GM21825 (cell line): ENCODE data around the gene ABCG5.

Experiments
- ATAC-seq: cut with Tn5 transposase; IDR thresholded peaks from one replicate; pipeline ENCODE4 v1.9.1; 2021; ENCODE audit warnings: mild to moderate bottlenecking, moderate library complexity; ENCODE audit not compliant: unreplicated experiment

The ABCG5 gene

DNA sequence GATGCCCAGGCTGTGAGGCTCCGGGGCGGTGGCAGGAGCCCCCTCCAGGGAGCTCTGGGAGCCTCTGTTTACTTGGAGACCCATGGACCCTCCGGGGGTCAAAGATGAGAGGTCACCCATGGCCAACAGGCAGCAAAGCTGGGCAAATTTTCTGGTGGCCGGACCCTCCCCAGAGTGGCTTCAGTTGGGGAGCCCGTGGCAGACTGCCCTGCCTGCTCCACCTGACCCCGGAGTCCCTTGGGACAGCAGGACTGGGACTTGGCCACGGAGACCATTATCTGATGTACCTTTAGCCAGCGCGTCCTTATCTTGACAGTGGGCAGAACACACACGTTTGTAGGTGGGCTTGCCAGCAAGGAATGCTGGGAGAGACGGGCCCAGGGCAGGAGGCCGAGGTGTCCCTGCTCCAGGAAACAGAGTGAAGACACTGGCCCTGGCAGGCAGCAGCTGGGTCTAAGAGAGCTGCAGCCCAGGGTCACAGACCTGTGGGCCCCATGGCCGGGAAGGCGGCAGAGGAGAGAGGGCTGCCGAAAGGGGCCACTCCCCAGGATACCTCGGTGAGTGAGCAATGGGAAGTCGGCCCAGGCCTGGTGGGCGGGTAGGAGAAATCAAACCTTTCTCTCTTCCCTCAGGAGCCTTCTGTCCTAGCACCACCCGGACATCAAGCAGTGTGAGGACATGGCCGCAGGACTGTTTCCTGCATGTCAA, at the start of gene ABCG5, which contains the start of gene ABCG8:
ABCG5 (minus strand) TSS at position 280 of the 708 bp plus-strand sequence; CDS start at position 120, 160 bp downstream.
ABCG8 (plus strand) TSS at position 412 of the 708 bp plus-strand sequence; CDS start at position 495, 83 bp downstream.
- no peak for ATAC-seq

DNA sequence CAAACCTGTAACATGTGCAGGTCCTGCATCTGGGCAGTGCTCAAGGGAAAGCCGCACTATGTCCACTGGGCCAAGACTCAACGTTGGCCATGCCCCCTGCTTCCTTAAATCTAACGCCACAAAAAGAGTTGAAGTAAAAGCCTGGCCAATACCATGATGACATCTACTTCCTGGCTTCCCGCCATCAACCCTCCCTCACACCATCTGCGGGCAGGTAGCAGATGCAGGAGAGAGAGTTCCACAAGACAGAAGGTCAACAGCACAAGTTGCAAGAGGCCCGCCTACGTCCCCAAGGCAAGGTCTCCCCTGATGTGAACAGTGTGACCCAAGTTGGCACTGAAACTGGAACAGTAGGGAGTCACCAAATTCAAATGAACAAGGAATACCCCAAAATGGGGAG, 48.5 kb upstream of the ABCG5 start:
- ATAC-seq = no peak

DNA sequence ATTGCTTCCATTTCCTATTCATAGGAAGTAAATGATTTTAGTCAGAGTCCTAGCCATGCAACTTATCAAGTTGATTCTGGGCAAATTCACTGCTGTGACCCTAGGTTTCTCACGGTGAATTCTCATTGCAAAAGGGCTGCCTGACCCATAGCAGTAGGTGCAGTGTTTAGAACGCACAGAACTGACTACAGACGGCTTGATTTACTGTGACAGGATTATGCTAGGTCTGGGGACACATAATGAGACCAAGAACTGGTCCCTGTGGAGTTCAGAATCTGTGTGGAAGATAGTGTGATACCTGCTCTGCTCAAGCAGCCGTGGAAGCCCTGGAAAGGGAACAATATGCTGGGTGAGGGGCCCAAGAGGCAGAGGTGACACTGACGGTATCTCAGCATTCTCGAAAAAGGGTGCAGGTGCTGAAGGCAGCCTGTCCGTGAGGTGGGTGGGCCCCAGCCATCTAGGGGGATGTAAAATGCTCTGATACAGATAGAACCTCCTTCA, 46.5 kb upstream of the ABCG5 start:
- no peak for ATAC-seq

DNA sequence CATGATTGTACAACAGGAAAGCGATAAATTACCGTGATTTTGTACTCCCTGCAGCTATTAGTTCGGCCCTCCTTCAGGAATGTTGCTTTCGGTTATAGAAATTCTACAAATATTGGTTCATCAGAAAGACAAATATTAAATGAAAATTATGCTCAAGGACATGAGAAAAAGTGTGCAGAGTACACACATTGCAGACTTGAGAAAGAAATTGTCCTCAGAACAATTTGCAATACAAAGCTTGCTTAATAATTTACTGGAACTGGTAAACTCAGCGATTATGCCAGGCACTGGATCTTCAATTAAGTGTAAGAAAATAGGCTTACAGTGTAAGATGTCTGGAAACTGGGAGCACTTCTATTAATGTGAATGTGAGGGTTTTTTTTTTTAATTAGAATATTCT, 46.0 kb upstream of the ABCG5 start:
- no peak for ATAC-seq

DNA sequence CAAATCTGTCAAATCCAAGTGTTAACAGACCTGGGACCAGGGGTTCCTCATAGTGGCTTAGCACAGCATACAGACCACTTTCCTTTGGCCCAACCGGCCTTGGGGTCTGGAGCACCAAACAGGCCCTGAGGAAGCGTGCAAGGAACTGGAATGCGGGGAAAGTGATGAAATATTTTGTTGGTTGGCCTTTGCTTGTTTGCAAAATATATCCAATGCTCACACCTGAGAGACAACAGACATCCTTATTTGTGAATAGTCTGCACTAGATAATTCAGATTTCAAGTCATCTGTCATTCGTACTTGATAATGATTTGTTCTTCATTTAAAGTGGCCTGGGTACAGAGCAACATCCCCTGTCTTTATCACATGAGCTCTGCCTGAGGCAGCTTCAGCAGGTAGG, 43.7 kb upstream of the ABCG5 start:
- ATAC-seq = no peak

DNA sequence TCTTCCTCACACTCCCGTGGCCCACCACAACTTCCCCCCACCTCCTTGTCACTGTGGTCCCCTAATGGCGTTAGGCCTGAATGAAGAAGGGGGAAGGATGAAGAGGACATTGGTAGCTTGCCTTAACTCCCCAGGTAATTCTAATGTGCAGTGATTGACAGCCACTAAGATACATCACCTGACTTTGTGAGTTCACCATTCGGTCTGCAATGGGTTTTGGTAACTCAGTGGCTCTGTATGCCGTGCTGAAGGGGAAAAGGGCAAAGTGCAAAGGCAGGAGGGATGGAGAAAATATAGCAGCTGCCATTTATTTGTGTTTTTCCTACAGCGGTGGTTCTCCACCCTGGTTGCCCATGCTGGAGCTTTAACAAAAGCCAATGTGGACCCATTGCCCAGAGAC, 42.3 kb upstream of the ABCG5 start:
- ATAC-seq = no peak

DNA sequence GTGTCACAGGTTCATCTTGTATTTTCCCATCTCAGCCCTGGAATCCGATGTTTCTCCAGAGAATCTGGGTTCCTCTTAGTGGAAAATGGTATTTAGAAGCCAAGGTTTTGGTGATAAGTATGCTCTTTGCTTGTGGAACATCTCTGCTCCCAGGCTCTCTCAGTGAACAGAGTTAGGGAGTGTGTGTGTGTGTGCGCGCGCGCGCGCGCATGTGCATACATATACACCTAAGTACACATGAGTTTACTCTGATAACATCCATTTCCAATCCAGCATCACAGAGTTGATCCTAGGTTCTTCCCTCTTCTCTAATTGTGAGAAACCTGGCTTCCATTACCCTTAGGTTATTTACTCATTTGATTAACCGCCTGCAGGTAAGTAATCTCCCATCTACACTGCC, 41.8 kb upstream of the ABCG5 start:
- ATAC-seq = no peak

DNA sequence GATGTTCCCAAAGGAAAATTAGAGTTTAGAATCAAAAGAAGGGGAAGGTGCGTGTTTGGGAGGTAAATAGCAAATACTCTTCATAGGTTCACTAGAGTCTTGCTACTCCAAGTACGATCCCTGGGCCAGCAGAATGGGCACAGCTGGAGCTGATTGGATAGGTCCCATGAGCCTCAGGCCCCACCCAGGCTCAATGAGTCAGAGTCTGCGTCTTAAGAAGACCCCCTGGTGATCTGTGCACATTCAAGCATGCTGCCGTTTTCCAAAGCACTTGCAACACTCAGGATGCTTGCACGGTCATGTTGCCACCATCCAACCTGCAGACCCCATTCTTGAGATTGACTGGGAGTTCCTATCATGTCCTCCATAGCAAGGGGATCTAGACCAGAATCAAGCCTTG, 40.6 kb upstream of the ABCG5 start:
- ATAC-seq = no peak

DNA sequence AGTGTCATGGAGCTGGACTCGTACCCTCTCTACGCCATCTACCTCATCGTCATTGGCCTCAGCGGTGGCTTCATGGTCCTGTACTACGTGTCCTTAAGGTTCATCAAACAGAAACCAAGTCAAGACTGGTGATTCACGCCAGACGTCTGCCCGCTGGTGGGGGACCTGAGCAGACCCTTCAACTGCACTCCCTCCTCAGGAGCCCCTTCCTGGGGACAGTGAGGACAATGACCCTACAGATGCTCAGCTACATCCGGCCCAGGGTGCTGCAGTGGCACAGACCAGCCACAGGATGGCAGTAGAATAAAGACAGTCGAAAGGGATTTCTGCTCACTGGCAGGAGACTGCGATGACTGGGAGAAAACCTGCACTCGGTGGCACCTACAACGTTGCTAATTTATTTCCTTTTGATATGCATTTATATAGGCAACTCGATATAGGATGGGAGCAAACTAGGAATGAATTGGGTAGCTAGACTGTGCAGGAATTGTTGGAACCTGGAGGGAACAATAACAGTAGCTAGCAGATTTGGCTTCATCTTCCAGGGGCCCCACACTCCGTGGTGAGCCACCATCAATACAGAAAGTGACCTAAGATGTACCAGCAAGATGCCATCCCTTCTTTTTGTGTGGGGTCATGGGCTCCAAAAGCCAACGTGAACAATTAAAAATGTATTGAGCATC, 39.3 kb upstream of the ABCG5 start:
- ATAC-seq = no peak

DNA sequence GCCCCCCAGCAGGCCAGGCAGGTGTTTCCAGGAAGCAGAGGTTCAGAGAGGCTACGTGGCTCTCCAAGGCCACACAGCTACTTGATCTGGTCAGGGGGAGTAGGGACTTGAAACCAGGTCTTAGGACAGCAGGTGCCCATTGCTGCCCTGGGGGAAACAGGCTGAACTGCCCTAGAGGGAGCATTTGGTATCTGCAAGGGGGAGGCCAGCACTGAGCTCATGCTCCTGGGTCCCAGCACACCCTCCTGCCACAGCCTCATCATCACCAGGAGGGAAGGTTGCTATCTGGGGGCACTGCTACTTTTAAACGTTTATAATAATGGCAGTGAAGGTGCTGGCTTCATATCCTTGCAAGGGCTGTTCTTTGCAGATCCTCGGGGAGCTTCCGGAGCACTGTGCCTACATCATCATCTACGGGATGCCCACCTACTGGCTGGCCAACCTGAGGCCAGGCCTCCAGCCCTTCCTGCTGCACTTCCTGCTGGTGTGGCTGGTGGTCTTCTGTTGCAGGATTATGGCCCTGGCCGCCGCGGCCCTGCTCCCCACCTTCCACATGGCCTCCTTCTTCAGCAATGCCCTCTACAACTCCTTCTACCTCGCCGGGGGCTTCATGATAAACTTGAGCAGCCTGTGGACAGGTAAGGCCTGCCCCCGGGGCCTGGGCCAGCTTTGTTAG, 36.3 kb upstream of the ABCG5 start:
- ATAC-seq = no peak

DNA sequence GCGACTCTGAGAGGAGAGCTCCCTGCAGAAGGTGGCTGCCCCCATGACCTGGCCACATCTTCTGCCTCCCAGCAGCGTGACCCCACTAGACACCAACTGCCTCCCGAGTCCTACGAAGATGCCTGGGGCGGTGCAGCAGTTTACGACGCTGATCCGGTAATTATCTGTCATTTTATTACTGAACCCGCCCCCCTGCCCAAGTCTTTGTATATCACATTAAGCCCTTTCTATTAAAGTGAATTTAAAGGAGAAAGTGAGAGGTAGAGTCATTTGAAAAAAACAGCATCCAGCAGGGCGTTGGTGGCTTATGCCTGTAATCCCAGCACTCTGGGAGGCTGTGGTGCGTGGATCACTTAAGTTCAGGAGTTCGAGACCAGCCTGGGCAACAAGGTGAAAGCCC, 33.5 kb upstream of the ABCG5 start:
- ATAC-seq = no peak

DNA sequence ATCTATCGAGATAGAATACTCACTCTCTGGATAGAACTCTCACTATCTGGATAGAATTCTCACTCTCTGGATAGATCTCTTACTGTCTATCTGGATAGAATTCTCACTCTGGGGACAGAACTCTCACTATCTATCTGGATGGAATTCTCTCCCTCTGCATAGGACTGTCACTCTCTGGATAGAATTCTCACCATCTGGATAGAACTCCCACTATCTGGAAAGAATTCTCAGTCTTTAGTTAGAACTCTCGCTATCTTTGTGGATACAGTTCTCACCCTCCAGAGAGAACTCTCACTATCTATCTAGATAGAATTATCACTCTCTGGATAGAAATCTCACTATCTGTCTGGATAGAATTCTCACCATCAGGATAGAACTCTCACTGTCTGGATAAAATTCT, 16.7 kb upstream of the ABCG5 start:
- ATAC-seq = no peak

DNA sequence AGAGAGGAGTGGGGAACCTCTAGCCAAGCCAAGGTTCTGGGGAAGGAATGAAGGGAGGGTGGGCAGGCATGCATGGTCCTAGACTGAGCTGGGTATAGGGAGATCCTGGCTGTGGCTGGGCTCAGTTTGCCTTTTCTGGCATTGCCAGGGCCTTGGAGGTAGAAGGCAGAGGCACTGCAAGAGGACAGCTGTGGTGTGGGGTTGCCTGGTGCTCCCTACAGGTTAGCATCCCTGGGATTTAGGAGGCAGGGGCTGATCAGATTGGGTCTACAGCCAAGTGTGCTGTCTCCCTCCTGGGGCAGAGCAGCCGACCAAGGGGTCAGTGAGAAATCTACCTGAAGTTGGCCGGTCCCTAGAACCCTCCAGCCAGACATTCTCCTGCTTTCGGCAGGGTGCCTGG, 16.0 kb upstream of the ABCG5 start:
- ATAC-seq = no peak

DNA sequence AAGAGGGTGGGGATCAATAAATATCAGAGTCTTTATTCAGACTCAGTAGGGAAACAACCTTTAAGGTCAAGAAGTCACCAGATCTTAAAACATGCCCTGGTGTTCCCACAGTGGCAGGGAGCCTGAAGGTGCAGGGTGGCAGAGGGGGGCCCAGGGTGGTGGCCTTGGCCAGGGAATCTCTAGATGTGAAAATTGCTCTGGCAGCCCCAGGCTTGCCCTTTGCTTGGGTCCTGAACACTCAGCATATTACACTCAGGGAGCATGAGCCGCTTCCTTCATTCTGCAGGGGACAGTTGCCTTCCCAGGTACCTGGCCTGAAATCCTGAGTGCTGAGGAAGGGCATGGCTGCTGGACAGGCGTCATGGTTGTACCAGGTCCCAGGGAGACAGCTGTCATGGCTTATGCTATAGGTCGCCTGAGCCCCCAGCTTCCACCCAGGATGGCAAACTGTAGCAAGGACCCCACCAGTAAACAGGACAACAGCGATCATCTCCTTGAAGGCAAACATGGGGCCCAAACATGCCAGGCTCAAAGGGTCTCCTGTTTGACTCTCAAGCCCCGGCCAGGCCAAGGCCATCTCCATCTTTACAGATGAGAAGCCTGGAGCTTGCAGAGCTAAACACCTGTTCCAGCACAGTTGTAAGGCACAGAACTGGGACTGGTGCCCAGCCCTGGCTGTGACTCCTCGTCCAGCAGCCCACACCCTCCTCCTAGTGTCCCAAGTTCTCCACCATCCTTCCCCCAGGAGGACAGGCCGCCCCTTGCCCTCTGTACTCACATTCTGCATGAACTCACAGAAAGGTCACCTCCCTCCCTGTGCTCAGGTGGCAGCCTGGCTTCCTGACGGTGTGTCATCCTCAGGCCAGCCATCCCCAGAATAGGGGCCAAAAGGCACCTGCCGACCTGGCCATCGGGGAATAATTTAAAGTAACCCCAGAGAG, 14.8 kb upstream of the ABCG5 start:
- ATAC-seq = no peak

DNA sequence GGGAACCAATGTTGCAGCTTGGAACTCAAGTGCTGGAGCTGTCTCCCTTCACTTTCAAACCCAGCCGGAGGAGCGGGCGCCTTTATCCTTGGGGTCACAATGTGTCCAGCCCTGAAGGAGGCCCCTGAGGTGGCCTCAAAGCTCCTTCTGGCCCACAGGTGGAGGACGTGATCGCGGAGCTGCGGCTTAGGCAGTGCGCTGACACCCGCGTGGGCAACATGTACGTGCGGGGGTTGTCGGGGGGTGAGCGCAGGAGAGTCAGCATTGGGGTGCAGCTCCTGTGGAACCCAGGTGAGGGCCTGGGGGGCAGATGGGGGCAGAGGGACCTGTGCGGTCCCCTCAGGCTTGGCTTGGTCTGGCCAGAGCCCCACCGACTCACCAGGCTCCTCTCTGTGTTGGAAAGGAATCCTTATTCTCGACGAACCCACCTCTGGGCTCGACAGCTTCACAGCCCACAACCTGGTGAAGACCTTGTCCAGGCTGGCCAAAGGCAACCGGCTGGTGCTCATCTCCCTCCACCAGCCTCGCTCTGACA, 13.6 kb upstream of the ABCG5 start:
- no peak for ATAC-seq

DNA sequence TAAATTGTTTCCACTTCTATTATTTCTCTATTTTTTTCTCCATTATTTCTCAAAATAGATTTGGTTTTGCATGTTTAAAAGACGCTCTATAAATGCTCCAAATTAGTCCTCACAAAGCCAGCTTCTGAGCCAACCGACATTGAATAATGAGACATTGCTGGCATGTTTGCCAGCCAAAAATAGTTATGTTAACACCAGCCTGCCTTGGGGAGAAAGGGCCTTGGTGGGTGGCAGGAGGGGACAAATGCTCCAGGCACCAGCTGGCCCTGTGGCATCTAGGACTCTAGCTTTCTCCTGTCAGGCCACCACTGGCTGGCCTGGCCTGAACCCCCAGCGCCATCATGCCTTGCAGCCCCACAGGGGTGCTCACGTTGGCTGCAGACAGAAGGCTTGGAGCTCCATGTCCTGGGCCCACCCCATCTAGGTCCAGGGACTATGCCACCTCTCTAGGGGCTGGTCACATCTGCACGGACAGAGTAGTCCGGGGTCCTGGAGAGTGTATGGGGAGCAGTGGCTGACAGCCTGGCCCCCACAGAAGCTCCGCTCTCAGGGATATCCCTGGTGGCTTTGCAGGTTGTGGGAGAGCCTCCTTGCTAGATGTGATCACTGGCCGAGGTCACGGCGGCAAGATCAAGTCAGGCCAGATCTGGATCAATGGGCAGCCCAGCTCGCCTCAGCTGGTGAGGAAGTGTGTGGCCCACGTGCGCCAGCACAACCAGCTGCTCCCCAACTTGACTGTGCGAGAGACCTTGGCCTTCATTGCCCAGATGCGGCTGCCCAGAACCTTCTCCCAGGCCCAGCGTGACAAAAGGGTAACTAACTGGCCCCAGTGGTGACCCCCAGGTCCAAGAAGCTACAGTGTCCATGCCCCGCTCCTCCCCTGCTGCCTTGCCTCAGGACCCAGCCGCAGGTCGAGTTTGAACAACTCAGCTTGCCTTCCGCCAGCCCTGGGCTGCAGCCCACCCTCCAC, 12.7 kb upstream of the ABCG5 start:
- ATAC-seq = no peak

DNA sequence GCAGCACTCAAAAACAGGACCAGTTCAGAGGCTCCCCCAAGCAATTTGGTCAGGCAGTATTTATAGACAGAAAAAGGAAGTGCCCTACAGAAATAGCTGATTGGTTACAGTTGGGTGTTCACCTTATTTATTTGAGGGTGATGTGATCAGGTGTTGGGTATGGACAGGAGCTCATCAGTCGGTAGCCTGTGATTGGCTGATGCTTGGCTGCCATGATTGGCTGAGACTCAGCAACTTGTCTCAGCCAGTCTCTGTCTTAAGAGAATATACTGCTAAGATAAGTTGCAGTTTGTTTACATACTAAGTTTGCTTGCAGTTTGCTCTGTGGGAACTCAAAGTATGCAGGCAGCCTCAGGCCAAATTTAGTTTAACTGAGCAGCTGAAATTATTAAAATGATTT, 9.6 kb upstream of the ABCG5 start:
- ATAC-seq = no peak

DNA sequence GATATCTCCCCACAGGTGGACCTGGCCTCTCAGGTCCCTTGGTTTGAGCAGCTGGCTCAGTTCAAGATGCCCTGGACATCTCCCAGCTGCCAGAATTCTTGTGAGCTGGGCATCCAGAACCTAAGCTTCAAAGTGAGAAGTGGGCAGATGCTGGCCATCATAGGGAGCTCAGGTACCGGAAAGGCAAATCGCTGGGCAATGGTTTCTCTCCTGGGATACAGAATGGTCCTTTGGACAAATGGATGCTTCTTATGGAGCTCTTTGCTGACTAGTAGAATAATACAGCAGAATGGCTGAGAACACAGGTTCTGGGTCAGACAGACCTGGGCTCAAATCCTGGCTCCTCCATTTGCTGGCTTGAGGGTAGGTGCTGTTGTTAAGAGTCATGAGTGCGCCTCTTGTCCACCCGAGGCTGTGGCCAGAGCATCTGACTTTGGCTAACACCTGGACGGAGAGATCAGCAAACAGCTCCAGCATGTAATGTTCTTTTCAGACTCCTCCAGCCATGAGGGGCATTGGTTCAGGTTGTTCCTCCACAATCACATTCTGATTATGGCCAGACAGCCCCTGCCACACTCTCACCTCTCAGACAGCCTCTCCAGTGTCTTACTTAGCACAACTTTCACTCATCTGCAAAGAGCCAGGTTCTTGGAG, 7.6 kb upstream of the ABCG5 start:
- no peak for ATAC-seq

DNA sequence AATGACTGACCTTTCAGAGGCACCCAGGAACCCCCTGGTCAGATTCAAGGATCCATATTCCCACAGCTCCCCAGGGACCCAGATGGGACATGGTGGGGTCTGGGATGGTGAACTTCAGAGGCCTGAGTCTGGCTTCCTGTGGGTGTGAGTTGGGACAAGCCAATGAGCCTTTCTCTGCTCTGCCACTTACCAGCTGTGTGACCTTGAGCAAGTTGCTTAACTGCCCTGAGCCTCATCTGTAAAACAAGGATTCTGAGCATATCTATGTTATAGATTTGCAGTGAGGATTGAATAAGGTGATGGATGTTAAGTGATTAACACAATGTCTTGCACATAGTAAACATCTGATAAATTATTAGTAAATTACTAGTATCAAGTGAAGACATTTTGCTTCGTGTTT, 6.5 kb upstream of the ABCG5 start:
- no peak for ATAC-seq
